ENCODE results near the gene SPAG16.

SPAG16 gene

DNA sequence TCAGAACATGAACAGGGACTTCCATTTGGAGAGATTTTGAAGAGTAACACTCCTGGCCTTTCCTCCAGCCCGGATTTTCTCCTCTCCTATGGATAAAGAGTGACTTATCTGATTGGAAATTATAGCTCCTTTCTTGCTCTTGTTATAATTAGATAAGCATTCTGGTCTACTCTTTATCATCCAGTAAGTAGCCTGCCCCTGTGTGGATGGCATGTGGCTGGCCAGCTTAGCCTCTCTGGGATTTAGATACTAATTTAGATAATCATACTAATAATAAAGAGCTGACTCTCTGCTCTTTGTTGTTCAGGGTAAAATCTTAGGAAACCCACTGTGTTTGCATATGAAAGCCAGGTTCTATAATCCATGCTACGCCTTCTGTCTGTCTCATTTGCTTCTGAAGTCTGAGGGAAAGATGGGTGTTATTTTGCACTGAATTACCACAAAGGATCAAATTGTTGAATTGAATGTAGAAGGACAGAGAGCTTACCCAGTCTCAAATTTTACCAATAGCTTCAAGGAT is 438.8 kb downstream of the SPAG16 start:
- Mint-ChIP-seq H3K27me3 (no peaks in the 10 kb centered on the region), H3K4me1 (no peaks in the 10 kb centered on the region), H3K9me3 (peaks cover 4 to 15% of the 10 kb centered on the region in 2 donors), H3K4me3 (no peak overlapping the region), H3K27ac (no peak overlapping the region)
- ATAC-seq (no peak), DNase-seq (no peak)

- peaks cover 4 to 15% of the 10 kb centered on the region in 2 donors for H3K9me3 Mint-ChIP-seq
- no peaks in the 10 kb centered on the region for H3K27me3 Mint-ChIP-seq
- no peak overlapping the region for H3K27ac Mint-ChIP-seq
- ATAC-seq (no peak), DNase-seq (no peak)
- no peak overlapping the region for H3K4me3 Mint-ChIP-seq
- no peaks in the 10 kb centered on the region for H3K4me1 Mint-ChIP-seq
Observed at GRCh38 chr2:213723707-213724106, 439.4 kb downstream of the SPAG16 start.

- ATAC-seq (no peak), DNase-seq (no peak)
- H3K27me3 Mint-ChIP-seq, result no peaks in the 10 kb centered on the region
- no peak overlapping the region for H3K4me3 Mint-ChIP-seq
- H3K9me3 Mint-ChIP-seq, result peaks cover 4 to 8% of the 10 kb centered on the region in 2 donors
- H3K4me1 Mint-ChIP-seq, result no peaks in the 10 kb centered on the region
- H3K27ac Mint-ChIP-seq, result no peak overlapping the region
Observed at GRCh38 chr2:213726101-213726500, 441.8 kb downstream of the SPAG16 start.

DNA sequence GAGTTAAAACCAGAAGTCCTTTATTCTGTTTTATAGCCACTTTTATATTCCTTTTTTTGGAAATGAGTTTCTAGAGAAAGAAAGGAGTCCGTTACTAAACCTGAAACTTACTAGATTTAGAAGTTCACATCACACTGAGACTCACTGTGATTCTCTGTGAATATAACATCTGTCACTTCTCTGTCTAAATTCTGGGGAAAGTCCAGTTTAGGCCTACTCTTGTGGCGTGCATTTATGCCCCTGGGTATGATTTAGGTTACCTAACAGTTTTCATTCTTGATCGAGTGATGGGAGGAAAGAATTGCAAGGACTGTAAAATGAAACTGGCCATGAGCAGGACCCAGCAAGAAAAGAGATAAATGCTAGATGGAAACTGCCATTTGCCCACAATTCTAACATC is 449.6 kb downstream of the SPAG16 start:
- peaks cover 9 to 11% of the 10 kb centered on the region in 2 donors for H3K9me3 Mint-ChIP-seq
- H3K27me3 Mint-ChIP-seq, result no peaks in the 10 kb centered on the region
- no peaks in the 10 kb centered on the region for H3K4me1 Mint-ChIP-seq
- DNase-seq (no peak), ATAC-seq (no peak)
- H3K4me3 Mint-ChIP-seq, result no peak overlapping the region
- no peak overlapping the region for H3K27ac Mint-ChIP-seq

GRCh38 chr2:213740453-213740852 is 456.2 kb downstream of the SPAG16 start:
- Mint-ChIP-seq H3K4me3 (no peak overlapping the region), H3K9me3 (peaks cover 0 to 4% of the 10 kb centered on the region in 2 donors), H3K27me3 (no peaks in the 10 kb centered on the region), H3K27ac (no peak overlapping the region), H3K4me1 (no peaks in the 10 kb centered on the region)
- no peak for ATAC-seq
- DNase-seq, result no peak

DNA sequence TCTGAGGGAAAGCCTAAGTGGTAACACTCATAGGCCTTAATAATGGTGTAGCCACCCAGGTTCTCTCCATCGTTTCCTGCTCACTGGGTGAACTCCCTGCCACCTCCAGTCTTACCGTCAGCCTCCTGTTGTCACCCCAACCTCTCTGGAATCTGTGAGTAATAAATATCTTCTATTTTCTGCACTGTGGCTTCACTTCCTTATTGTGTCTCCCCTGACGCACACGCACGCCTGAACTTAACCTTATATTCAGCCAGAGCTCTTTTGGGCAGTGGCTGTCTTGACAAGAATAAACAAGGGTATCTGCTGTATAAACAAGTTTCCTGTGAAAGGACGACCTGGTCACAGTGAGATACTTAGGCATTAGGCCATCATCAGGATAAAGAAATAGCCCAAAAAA is 467.2 kb downstream of the SPAG16 start:
- Mint-ChIP-seq H3K27ac (no peak overlapping the region), H3K27me3 (no peaks in the 10 kb centered on the region), H3K4me1 (no peaks in the 10 kb centered on the region), H3K9me3 (no peaks in the 10 kb centered on the region), H3K4me3 (no peak overlapping the region)
- DNase-seq (no peak), ATAC-seq (no peak)

DNA sequence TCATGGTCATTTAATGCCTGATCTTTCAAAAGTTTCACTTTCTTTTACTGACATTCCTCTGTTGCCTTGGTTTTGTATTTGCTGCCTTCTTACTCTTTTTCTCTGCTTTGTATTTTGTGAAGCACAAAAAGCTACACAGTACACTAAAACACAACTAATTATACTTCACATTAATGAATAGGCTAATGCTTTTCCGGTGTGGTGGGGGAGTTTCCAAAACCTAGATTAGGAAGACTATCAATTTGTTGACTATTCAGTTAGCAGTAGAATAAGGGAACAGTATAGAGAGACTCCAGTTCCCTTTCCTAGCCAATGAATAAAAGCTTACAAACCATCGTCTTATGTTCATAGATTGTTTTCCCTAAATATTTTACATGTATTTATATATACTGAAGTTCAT is 468.3 kb downstream of the SPAG16 start:
- no peak for DNase-seq
- H3K27me3 Mint-ChIP-seq, result no peaks in the 10 kb centered on the region
- no peaks in the 10 kb centered on the region for H3K9me3 Mint-ChIP-seq
- H3K27ac Mint-ChIP-seq, result no peak overlapping the region
- no peaks in the 10 kb centered on the region for H3K4me1 Mint-ChIP-seq
- H3K4me3 Mint-ChIP-seq, result no peak overlapping the region
- ATAC-seq, result no peak

DNA sequence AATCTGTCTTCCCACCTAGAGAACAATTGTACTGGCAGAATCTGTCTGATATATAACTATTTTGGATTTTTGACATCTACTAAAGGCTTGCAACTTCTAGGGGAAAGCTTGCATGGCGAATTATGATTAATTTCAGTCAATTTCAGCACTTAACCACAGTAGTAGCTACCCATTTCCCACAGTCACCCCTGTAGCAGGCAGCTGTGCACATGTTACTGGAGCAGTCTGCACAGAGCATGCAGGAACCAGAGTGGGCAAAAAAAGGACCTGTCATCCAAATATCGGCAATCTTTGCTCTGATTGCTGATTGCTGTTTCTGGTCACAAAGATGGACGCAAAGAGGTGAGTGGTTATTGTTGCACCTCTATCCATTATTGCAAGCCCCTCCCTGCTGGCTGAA is 473.3 kb downstream of the SPAG16 start:
- no peak overlapping the region for H3K27ac Mint-ChIP-seq
- DNase-seq (no peak), ATAC-seq (no peak)
- H3K9me3 Mint-ChIP-seq, result no peaks in the 10 kb centered on the region
- H3K4me1 Mint-ChIP-seq, result no peaks in the 10 kb centered on the region
- no peaks in the 10 kb centered on the region for H3K27me3 Mint-ChIP-seq
- no peak overlapping the region for H3K4me3 Mint-ChIP-seq

- Mint-ChIP-seq H3K27me3 (no peaks in the 10 kb centered on the region), H3K4me1 (no peaks in the 10 kb centered on the region), H3K27ac (no peak overlapping the region), H3K9me3 (no peaks in the 10 kb centered on the region), H3K4me3 (no peak overlapping the region)
- no peak for DNase-seq
- ATAC-seq, result no peak
Observed at GRCh38 chr2:213763354-213763753, 479.1 kb downstream of the SPAG16 start.

- Mint-ChIP-seq H3K27ac (no peak overlapping the region), H3K9me3 (no peaks in the 10 kb centered on the region), H3K27me3 (no peaks in the 10 kb centered on the region), H3K4me1 (no peaks in the 10 kb centered on the region), H3K4me3 (no peak overlapping the region)
- ATAC-seq (no peak), DNase-seq (no peak)
Observed at GRCh38 chr2:213763963-213764362, 479.7 kb downstream of the SPAG16 start.

- Mint-ChIP-seq H3K27ac (no peak overlapping the region), H3K4me1 (no peaks in the 10 kb centered on the region), H3K9me3 (no peaks in the 10 kb centered on the region), H3K27me3 (no peaks in the 10 kb centered on the region), H3K4me3 (no peak overlapping the region)
- ATAC-seq, result no peak
- DNase-seq, result no peak
Observed at GRCh38 chr2:213764849-213765248, 480.6 kb downstream of the SPAG16 start.

GRCh38 chr2:213766062-213766461 is 481.8 kb downstream of the SPAG16 start:
- no peak overlapping the region for H3K27ac Mint-ChIP-seq
- DNase-seq (no peak), ATAC-seq (no peak)
- H3K4me3 Mint-ChIP-seq, result no peak overlapping the region
- H3K4me1 Mint-ChIP-seq, result no peaks in the 10 kb centered on the region
- H3K27me3 Mint-ChIP-seq, result no peaks in the 10 kb centered on the region
- H3K9me3 Mint-ChIP-seq, result no peaks in the 10 kb centered on the region

GRCh38 chr2:213766465-213766901 is 482.2 kb downstream of the SPAG16 start:
- peak overlapping the region in 1 of 2 donors; percentile 73 for H3K27ac Mint-ChIP-seq
- no peaks in the 10 kb centered on the region for H3K9me3 Mint-ChIP-seq
- no peaks in the 10 kb centered on the region for H3K27me3 Mint-ChIP-seq
- H3K4me1 Mint-ChIP-seq, result no peaks in the 10 kb centered on the region
- DNase-seq (no peak), ATAC-seq (peak; percentile 73)
- no peak overlapping the region for H3K4me3 Mint-ChIP-seq

- Mint-ChIP-seq H3K27ac (no peak overlapping the region), H3K27me3 (no peaks in the 10 kb centered on the region), H3K4me1 (no peaks in the 10 kb centered on the region), H3K4me3 (no peak overlapping the region), H3K9me3 (no peaks in the 10 kb centered on the region)
- ATAC-seq, result no peak
- DNase-seq, result no peak
Observed at GRCh38 chr2:213787869-213788268, 503.6 kb downstream of the SPAG16 start.

- no peak for ATAC-seq
- no peak overlapping the region for H3K4me3 Mint-ChIP-seq
- DNase-seq, result no peak
- H3K27me3 Mint-ChIP-seq, result no peaks in the 10 kb centered on the region
- peak overlapping the region in 1 of 2 donors; percentile 80 for H3K27ac Mint-ChIP-seq
- no peaks in the 10 kb centered on the region for H3K4me1 Mint-ChIP-seq
- no peaks in the 10 kb centered on the region for H3K9me3 Mint-ChIP-seq
Observed at GRCh38 chr2:213789940-213790339, 505.7 kb downstream of the SPAG16 start.

- DNase-seq (no peak), ATAC-seq (no peak)
- Mint-ChIP-seq H3K27me3 (no peaks in the 10 kb centered on the region), H3K27ac (no peak overlapping the region), H3K9me3 (no peaks in the 10 kb centered on the region), H3K4me1 (no peaks in the 10 kb centered on the region), H3K4me3 (no peak overlapping the region)
Observed at GRCh38 chr2:213792045-213792444, 507.8 kb downstream of the SPAG16 start.

- Mint-ChIP-seq H3K27me3 (no peaks in the 10 kb centered on the region), H3K27ac (no peak overlapping the region), H3K4me1 (no peaks in the 10 kb centered on the region), H3K9me3 (no peaks in the 10 kb centered on the region), H3K4me3 (no peak overlapping the region)
- no peak for DNase-seq
- no peak for ATAC-seq
Observed at GRCh38 chr2:213806125-213806726, 522.0 kb downstream of the SPAG16 start.
